Measurements from ENCODE around the gene GGA1.

GGA1 gene

GRCh38 chr22:37631448-37632173 is 23.0 kb downstream of the GGA1 start:
- no peak for DNase-seq

GRCh38 chr22:37632174-37633088 is 23.8 kb downstream of the GGA1 start:
- no peak for DNase-seq

DNA sequence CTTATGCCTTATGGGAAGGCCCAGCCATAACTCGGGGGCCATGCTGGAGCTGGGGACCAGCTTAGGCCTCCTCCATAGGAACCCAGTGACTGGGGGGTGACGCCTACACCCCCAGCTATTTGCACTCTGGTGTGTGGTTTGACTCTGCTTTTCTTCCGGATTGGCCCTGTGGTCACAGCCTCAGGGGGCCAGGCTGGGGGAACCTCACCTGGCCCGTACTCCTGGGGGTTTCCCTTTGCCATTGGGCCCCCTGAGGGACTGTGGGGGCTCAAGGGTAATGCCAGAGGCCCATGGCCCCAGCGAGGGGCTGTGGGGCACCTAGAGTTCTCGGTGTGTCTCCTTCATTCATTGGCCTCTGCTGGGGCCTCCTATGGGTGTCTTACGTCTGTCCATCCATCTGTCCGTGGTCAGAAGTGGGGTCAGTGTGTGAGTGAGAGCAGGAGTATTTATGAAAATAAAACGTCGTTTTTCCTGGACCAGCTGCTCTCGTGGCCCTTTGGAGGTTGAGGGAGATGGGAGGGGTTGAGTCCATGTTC is 24.5 kb downstream of the GGA1 start:
- peak in 1 of 5 donors; percentile 61 for DNase-seq

GRCh38 chr22:37633625-37634416 is 25.2 kb downstream of the GGA1 start:
- DNase-seq: peak in 2 of 5 donors; percentile 43 to 74

DNA sequence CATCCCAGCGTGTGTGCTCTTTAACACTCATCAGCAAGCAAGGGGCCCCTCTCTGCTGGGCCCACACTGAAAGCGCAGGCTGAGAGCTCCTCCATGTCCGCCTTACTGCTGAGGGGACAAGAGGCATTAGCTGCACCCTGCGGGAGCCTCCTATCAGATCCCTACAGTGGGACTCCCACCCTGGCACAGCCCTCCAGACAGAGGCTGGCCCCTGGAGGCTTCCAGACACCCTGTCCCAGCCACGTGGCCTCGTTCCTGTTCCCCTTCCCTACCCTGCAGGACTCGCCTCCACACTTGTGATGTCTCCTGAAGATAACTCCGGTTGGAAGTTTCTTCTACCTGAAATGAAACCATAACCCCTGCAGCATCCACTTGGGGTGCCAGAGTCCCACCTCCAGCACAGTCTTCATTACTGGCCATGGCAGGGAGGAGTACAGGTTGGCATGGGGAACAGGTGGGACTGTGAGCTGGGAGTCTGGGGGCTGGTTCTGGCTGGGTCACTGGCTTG is 25.8 kb downstream of the GGA1 start:
- no peak for DNase-seq

DNA sequence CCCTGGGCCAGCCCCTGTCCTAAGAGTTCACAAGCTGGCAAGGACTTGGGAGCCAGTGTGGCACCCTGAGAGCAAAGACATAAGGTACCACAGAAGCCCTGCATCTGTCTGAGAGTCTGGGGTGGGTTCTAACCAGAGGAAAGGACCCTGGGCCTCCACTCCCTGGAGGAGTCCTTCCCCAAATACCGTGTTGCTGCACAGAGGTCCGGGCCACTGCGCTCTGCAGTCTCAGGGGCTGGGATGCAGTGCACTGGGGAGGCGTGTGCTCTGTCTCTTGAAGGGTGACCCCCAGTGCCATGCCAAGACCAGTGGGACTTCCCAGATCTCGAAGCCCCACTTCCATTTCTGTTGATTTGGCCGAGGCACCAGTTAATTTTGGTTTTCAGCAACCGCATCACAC is 26.5 kb downstream of the GGA1 start:
- DNase-seq: no peak

DNA sequence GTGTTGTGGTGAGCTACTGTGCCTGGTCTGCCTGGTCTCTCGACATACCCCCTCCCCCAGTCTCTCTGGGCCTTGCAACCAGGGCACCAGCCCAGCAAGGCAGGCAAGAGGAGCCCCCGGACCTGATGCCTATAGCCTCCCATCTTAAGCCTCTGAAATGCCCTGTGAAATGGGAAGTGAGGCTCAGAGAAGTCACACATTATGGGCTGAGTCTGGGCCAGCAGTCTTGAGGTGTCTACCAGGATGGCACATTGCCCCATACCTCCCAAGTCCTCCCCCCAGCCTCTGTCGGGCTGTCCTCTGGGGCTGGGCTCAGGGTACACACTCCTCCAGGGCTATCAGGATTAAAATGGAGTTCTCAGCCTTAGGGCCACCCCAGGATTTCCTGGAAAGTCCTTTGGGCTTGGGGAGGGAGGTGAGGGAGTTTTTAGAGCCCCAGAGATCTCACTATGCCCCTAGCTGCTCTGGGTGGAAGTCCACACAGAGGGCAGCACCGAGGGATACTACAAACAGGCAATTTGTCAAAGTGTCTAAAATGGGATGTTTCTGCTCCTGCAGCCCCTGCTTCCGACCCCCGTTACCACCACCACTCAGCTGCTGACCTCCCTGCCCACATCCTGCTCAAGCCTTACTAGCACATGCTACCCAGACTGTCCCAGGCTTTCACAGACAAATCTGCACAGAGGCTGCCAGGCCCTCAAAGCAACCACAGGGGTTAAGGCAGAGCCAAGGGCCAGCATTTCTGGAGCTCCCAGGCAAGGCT is 27.7 kb downstream of the GGA1 start:
- DNase-seq: peak in 1 of 5 donors; percentile 77

GRCh38 chr22:37636949-37637273 is 28.3 kb downstream of the GGA1 start:
- DNase-seq: no peak

GRCh38 chr22:37638391-37639069 is 29.9 kb downstream of the GGA1 start:
- peak in 1 of 5 donors; percentile 72 for DNase-seq

GRCh38 chr22:37639070-37639760 is 30.6 kb downstream of the GGA1 start, which contains the start of gene SH3BP1:
TSS of gene SH3BP1 (plus strand) at chr22:37639669. CDS start at chr22:37639788, 119 bp downstream.
- DNase-seq: peak; percentile 44 to 63 (median 44)

DNA sequence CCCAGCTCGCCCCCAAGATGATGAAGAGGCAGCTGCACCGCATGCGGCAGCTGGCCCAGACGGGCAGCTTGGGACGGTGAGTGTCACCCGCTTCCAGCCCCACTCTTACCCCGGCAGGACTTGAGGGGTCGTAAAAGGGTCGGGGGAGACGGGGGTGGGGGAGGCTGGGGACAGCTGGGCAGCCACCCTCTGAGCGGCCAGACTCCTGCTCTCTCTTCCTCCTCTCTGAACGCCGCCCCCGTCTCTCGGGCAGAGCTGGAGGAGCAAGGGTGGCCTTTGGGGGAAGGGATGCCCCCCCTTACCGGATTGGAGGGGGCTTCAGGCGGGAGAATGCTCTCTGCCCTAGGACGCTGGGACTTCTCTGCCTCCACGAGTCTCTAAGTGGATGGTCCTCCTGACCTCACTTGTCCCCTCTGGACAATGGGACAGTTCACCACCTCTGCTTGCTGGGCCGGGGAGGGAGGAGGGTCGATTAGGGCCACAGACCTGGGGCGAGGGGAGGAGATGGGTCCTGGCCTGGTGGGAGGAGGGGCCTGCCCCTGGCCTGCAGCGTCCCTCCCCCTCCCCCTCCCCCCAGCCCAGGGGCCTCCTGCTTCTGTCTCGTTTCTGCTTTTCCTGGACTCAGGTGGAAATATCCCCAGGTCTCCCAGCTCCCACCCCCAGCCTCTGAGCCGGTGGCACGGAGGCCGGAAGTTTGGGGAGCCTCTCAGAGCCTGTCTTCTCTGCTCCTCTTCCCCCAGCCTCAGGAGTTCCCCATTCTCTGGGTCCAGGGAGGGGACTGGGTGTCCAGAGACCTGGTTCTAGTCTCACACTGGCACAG is 31.3 kb downstream of the GGA1 start:
- DNase-seq: no peak

DNA sequence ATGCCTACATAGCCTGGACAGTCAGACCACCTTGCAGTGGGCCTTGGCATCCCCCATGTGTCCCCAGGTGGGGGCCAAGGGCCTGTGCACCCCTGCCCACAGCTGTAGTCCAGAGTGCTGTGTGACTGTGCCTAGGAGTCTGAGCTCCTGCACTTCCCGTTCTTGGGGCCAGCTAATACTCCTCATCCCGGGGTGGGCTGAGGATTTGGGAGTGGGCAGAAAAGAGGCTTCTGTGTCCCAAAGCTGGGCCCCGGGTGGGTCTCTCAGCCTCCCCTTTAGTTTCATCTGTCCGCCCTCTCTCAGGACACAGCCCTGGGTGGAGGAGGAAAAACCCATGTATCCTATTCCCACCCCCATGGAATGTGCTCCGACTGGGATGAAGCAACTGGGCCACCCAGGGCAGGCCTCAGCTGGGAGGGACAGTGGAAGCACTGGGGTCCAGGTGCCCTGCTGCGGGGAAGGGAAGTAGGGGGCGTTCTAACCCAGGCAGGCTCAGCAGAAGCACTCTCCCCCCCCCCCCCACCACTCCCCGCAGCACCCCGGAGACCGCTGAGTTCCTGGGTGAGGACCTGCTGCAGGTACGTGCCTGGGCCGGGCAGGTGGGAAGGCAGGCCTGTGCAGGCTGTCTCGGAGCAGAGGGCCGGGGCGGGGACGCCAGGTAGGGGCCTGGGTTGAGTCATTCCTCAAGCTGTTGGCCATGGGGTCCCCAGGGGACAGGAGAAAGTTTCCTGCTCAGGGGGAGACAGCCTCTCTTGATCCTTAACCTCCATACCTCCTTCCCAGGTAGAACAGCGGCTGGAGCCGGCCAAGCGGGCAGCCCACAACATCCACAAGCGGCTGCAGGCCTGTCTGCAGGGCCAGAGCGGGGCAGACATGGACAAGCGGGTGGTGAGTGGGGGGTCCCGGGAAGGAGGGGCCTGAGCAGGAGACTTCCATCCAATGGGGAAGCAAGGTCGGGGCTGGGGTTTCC is 32.2 kb downstream of the GGA1 start:
- DNase-seq: no peak

DNA sequence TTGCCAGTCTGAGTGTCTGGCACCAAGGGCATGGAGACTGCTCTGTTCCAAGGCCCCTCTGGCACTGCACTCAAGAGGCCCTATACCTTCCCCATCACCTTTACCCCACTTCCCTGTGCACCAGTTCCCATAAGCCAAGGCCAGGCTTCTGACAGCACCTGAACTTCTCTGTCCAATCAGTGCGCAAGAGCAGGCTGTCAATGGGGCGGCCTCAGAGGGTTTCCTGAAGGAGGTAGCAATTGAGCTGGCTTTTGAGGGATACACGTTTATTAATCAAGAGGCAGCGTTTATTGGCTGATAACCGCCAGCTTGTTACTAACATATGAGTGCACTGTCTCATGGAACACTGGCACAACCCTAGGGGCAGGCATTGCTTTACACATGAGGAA is 32.9 kb downstream of the GGA1 start:
- no peak for DNase-seq

DNA sequence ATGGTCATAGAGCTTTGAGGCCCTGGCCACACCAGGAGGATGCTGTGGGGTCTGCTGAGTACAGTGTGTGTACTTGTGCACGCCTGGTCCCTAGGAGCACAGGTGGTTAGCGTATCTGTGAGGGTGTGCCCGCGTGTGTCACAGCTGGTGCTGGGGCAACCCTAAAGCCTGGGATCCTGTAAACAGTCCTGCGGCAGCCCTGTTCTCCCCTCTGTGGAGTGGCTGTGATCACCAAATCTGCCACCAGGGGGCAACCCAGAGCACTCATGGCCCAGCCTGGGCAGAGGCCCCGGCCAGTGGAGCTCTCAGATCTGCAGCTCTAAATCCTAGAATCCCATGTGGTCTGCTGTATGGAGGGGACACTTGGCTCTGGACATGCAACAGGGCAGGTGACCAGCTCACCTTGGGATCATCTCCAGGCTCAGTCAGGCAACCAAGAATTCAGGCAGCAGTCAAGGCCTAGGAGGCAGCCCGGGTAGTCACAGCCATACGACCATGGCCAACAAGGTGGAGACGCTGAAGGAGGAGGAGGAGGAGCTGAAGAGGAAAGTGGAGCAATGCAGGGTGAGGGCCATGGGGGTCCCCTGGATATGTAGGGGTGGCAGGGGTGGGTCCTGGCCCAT is 34.7 kb downstream of the GGA1 start:
- DNase-seq: peak; percentile 63 to 85 (median 80)

GRCh38 chr22:37647317-37647716 is 38.7 kb downstream of the GGA1 start:
- no peak for DNase-seq

DNA sequence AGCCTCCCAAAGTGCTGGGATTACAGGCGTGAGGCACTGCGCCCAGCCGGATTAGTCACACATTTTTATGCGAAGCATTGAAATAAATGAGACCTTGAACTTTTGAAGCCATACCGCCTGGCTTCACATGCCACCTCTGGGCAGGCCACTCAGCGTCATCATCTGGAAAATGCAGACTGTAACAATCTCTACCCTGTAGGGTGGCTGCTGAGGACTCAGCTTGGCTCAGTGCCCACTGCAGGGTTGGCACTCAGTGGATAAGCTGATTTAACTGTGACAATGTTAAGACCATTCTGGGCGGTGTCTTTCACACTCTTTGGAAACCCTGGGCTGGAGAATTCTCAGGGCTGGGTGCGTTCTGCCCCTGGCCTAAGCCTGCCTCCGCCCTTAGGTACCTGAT is 39.3 kb downstream of the GGA1 start:
- DNase-seq: no peak

- no peak for DNase-seq
These were observed 42.0 kb downstream of the GGA1 start for GRCh38 chr22:37650463-37651136.

Measured in T-helper 1 cell (primary cell).